GM18867 (cell line): ENCODE measurements around the gene CYB5R3.
"Not testable (repeated sequence)": the region's sequence is repeated elsewhere in the genome, so short reads cannot be mapped to it uniquely, and the experiment has no call there.

Experiments
- ATAC-seq: cut with Tn5 transposase; IDR thresholded peaks from one replicate; pipeline ENCODE4 v1.9.1; 2021; ENCODE audit warnings: mild to moderate bottlenecking, moderate library complexity; ENCODE audit not compliant: unreplicated experiment

The CYB5R3 gene

GRCh38 chr22:42679691-42680090 is 30.5 kb upstream of the CYB5R3 start:
- no peak for ATAC-seq

- no peak for ATAC-seq
These were observed 29.7 kb upstream of the CYB5R3 start for GRCh38 chr22:42678894-42679293.

DNA sequence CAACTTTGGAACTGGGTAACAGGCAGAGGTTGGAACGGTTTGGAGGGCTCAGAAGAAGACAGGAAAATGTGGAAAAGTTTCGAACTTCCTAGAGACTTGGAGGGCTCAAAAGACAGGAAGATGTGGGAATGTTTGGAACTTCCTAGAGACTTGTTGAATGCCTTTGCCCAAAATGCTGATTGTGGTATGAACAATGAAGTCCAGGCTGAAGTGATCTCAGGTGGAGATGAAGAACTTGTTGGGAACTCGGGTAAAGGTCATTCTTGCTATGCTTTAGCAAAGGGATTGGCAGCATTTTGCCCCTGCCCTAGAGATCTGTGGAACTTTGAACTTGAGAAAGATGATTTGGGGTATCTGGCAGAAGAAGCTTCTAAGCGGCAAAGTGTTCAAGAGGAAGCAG is 28.7 kb upstream of the CYB5R3 start:
- not testable (repeated sequence) for ATAC-seq

- ATAC-seq: no peak
These were observed 26.9 kb upstream of the CYB5R3 start for GRCh38 chr22:42676059-42676607.

DNA sequence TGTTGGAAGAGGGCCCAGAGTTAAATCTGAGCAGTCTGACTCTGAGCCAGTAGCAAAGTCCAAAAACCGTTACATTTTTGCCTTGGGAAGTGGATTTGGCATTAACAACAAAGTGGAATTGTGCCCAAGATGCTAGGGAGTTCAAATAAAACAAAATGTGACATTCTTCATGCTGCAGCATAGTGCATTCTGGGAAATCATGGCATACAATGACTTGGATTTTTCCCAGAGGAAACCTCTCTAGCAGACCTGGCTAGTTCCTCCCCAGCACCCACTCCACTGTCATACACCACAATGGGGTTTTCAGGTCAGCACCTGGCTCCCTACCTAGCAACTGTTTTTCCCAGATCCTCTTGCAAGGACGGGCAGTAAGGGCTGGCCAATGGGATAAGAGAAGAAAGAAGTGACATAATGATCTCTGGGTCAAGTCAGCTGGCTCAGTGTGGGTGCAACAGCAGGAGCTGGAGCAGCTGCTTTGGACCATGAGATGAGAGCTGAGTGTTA is 24.8 kb upstream of the CYB5R3 start:
- no peak for ATAC-seq

DNA sequence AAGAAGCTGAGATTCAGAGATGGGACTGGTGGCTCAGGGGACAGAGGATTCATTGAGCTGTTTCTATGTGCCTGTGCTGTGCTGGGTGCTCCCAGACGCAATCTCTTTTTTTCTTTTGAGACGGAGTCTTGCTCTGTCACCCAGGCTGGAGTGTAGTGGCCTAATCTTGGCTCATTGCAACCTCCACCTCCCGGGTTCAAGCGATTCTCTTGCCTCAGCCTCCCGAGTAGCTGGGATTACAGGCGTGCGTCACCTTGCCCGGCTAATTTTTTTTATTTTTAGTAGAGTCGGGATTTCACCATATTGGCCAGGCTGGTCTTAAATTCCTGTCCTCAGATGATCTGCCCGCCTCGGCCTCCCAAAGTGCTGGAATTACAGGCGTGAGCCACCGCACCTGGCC is 23.9 kb upstream of the CYB5R3 start:
- ATAC-seq: not testable (repeated sequence)

- no peak for ATAC-seq
These were observed 21.9 kb upstream of the CYB5R3 start for GRCh38 chr22:42670921-42671709.

DNA sequence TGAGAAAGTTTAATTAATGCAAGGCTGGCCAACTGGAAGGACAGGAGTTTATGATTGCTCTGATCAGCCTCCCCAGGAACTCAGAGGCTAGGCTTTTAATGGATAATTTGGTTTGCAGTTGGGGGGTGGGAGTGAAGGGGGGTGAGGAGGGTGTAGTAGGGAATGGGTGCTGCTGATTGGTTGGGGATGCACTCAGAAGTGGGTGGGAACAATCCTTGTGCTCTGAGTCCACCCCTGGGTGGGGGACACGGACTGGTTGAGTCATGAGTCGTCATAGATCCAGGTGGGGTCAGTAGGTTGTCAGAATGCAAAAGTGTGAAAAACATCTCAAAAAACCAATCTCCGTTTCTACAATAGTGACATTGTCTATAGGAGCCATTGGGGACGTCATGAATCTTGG is 20.9 kb upstream of the CYB5R3 start:
- ATAC-seq: no peak

DNA sequence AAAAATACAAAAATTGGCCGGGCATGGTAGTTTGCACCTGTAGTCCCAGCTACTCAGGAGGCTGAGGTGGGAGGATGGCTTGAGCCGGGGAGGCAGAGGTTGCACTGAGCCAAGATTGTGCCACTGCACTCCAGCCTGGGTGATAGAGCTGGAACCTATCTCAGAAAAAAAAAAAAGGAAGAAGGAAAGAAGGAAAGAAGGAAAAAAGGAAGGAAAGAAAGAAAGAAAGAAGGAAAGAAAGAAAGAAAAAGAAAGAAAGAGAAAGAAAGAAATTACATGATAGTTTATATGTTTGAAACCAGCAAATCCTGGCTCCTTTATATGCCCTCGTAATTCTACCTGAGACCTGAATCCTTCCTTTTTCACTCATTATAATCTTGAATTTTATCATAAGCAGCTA is 17.2 kb upstream of the CYB5R3 start:
- ATAC-seq: not testable (repeated sequence)

- no peak for ATAC-seq
These were observed 16.0 kb upstream of the CYB5R3 start for GRCh38 chr22:42664976-42665831.

- ATAC-seq: peak; percentile 38
These were observed 13.0 kb upstream of the CYB5R3 start for GRCh38 chr22:42661985-42662831.

- ATAC-seq: no peak
These were observed 7.4 kb upstream of the CYB5R3 start for GRCh38 chr22:42656578-42656977.

DNA sequence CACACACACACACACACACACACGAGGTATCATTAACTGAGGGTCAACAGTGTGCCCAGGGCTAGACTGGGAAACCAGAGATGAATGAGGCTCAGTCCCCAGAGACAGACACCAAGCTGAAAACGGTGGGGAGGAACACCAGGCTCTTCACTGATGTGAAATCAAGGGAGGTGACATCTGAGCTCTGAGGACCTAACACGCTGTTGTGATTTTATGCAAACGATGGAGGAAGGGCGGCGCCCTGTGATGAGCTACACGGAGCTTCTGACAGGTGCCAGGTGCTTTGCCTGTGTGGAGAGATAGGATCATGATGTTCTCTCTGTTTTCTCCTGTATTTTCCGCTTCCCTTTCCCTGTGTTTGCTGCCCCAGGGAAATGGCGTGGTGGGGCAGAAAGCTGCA is 6.5 kb upstream of the CYB5R3 start:
- no peak for ATAC-seq

DNA sequence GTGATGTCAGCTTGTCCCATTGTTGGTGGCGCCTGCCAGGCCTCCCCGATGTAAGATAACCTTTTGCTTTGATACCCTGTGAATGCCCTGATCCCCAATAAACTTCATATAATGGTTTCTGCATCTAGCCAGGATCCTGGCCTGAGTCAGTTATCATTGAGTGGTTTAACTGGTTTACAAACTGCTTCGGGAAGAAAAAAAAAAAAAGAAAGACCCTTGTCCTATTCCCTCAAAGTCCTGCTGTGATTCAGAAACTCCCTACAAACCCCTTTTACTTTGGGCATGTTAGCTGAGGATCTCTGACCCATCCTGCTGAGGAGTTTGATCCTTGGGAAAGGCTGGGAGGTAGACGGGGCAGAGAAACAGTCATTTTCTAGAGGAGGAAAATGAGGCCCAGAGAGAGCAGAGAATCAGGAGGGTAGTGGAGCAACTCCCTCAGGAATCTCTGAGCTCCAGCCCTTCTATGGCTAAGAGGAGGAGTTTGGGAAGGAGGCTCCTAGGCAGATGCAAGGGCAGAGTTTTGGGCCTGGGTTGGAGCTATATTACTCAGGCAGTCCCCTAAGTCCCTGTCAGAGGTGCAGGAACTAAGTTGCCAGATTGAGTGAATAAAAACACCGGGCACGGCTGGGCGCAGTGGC is 5.4 kb upstream of the CYB5R3 start:
- ATAC-seq: no peak

- no peak for ATAC-seq
These were observed 4.8 kb upstream of the CYB5R3 start for GRCh38 chr22:42653999-42654398.

DNA sequence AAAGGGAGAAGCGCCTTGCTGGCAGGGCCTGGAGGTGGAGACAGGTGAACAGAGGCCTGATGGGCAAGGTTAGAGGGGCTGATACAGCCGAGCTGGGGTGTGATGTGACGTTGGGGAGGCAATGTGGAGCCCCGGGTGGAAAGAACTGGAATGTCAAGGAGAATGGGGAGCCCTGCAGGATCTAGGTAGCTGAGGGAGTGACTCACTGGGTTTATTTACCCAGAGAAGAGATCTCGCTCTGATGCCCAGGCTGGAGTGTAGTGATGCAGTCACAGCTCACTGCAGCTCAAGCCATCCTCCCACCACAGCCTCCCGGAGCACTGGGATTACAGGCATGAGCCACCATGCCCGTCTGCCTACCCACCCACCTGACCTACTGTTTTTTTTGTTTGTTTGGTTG is 1.9 kb upstream of the CYB5R3 start:
- no peak for ATAC-seq

DNA sequence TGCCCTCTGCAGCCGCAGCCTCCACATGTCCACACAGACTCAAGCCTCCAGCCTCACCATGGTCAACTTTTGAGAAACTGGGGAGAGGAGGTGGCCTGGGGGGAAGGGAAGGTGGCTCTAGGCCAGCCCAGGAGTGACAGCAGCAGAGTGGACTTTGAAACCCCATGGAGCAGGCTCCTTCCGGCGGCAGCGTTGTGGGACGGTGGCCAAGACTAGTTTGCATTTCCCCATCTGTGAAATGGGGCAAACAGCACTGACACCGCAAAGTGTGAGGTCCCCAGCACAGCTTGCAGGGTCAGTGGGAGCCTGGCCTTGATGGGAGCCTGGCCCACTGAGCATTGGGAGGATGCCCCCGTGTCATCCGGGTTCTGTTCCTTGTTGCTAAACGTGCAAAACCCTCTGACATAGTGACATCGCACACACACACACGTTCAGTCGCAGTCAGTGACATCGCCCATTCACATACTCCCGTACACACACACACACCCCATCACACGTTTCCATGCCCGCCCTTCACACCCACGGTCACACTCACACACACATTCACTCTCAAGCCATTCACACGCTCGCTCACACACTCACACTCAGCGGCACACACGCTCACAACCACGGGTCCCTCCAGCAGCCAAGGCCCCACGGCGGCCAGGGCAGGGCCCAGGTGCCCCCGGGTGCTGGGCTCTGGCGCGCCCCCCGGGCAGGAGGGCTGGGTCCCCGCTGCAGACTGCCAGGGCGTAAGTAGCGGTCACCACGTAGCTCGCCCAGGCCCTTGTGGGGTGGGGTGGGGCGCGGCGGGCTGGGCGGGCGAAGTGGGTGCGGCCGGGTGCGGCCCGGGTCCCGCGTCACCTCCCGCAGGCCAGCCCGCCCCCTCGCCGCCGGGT is 585 bp downstream of the CYB5R3 start:
- ATAC-seq: peak; percentile 42

DNA sequence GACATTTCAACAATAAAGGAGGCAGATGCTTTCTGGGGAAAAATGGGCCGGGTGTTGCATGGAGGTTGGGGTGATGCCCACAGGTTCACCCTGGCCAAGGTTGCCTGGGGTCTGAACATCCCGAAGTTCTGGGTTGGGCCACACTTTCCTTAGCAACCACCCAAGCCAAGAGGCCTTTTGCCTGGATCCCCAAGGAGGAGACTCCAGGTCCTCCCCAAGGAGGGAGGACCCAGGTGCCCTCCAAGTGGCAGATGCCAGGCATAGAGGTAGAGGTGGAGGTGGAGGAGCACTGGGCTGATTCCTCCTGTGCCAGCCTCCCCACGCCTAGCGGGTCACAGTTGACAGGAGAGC is 1.2 kb downstream of the CYB5R3 start:
- no peak for ATAC-seq
